ENCODE measurements around the gene MDFIC2.
"Not testable (repeated sequence)": the region's sequence is repeated elsewhere in the genome, so short reads cannot be mapped to it uniquely, and the experiment has no call there.

The MDFIC2 gene

GRCh38 chr3:70312336-70312735 is at the start of gene MDFIC2:
Gene MDFIC2 (minus strand): TSS chr3:70312638. CDS start chr3:70311973, 665 bp downstream.
- H3K27ac ChIP-seq: no peak within 1 kb of the TSS
- no peak for TF ChIP-seq CTCF (conservative IDR thresholded peaks at IDR 0.05)

- H3K27ac ChIP-seq: no peak overlapping the region
- no peak for TF ChIP-seq CTCF (conservative IDR thresholded peaks at IDR 0.05)
Measured at GRCh38 chr3:70360979-70361760, 48.7 kb upstream of the MDFIC2 start.

- no peak overlapping the region for H3K27ac ChIP-seq
- TF ChIP-seq CTCF (conservative IDR thresholded peaks at IDR 0.05): no peak
Measured at GRCh38 chr3:70359711-70360110, 47.3 kb upstream of the MDFIC2 start.

- TF ChIP-seq CTCF (conservative IDR thresholded peaks at IDR 0.05): peak; percentile 86
- no peak overlapping the region for H3K27ac ChIP-seq
Measured at GRCh38 chr3:70358978-70359580, 46.6 kb upstream of the MDFIC2 start.

GRCh38 chr3:70352215-70352614 is 39.8 kb upstream of the MDFIC2 start:
- no peak for TF ChIP-seq CTCF (conservative IDR thresholded peaks at IDR 0.05)
- no peak overlapping the region for H3K27ac ChIP-seq

GRCh38 chr3:70342149-70342548 is 29.7 kb upstream of the MDFIC2 start:
- TF ChIP-seq CTCF (conservative IDR thresholded peaks at IDR 0.05): no peak

GRCh38 chr3:70336885-70337284 is 24.4 kb upstream of the MDFIC2 start:
- H3K27ac ChIP-seq: not testable (repeated sequence)

More at GRCh38 chr3:70342149-70342548, 29.7 kb upstream of the MDFIC2 start:
- H3K27ac ChIP-seq: no peak overlapping the region

- TF ChIP-seq CTCF (conservative IDR thresholded peaks at IDR 0.05): no peak
- no peak overlapping the region for H3K27ac ChIP-seq
Measured at GRCh38 chr3:70333080-70333479, 20.6 kb upstream of the MDFIC2 start.
